Caco-2 (cell line): ENCODE measurements around the gene SHISA3. TPM values are rescaled to one million over a fixed set of nuclear protein-coding genes. Genes with fewer than 3 reads are reported as not detected.

Experiments used
- BruUV-seq: library from RNA; stranded (reverse); fragments of 400-500 nt; replicated peaks from 2 replicates; lab custom pipeline; 2021; lab: Mats Ljungman, UMichigan
- CTCF ChIA-PET: fragments of 300-600 bp; sonication (Branson Sonifier 250); formaldehyde crosslinking; loops from one replicate; lab custom pipeline; 2022; ENCODE audit warnings: antibody characterized with exemption; lab: Charles Lee
- POLR2A ChIA-PET: fragments of 300-600 bp; sonication (Branson Sonifier 250); formaldehyde crosslinking; loops from one replicate; lab custom pipeline; 2022; ENCODE audit warnings: antibody characterized with exemption; lab: Charles Lee
- DNase-seq, 2 experiments: peaks; one replicate each; pipeline versions ENCODE4 v3.0.0 to v3.0.0-alpha.2; 2020 to 2022
- H3K27me3 ChIP-seq: replicated peaks from 2 replicates; pipeline ENCODE4 v1.6.0; 2011; ENCODE audit warnings: low read length; ENCODE audit not compliant: control insufficient read depth, insufficient read depth
- H3K36me3 ChIP-seq: 2 replicates; pipeline ENCODE4 v1.5.1; 2011; ENCODE audit warnings: low read length; ENCODE audit not compliant: control insufficient read depth, insufficient read depth
- H3K4me1 ChIP-seq: fragments of 250-450 bp; sonication (Bioruptor Pico); 2 replicates; pipeline ENCODE4 v1.5.1; 2020; ENCODE audit warnings: mild to moderate bottlenecking
- H3K4me3 ChIP-seq: 2 replicates; pipeline ENCODE4 v1.5.1; 2011; ENCODE audit warnings: low read depth, mild to moderate bottlenecking, control low read depth, low read length
- H3K9me3 ChIP-seq: fragments of 250-450 bp; sonication (Bioruptor Pico); 2 replicates; pipeline ENCODE4 v1.5.1; 2020; ENCODE audit warnings: mild to moderate bottlenecking, moderate library complexity
- H3K27ac Mint-ChIP-seq: one replicate; pipeline ENCODE4 v1.8.0; 2022; ENCODE audit warnings: mixed read lengths; ENCODE audit not compliant: unreplicated experiment
- H3K27me3 Mint-ChIP-seq: one replicate; pipeline ENCODE4 v1.8.0; 2022; ENCODE audit warnings: mixed read lengths; ENCODE audit not compliant: insufficient read depth, unreplicated experiment
- H3K36me3 Mint-ChIP-seq: one replicate; pipeline ENCODE4 v1.8.0; 2022; ENCODE audit warnings: mild to moderate bottlenecking, mixed read lengths; ENCODE audit not compliant: insufficient read depth, unreplicated experiment
- H3K4me1 Mint-ChIP-seq: one replicate; pipeline ENCODE4 v1.8.0; 2022; ENCODE audit warnings: low read depth, mixed read lengths; ENCODE audit not compliant: unreplicated experiment
- H3K4me3 Mint-ChIP-seq: one replicate; pipeline ENCODE4 v1.8.0; 2022; ENCODE audit warnings: mild to moderate bottlenecking, moderate library complexity, mixed read lengths; ENCODE audit not compliant: unreplicated experiment
- H3K9me3 Mint-ChIP-seq: one replicate; pipeline ENCODE4 v1.8.0; 2022; ENCODE audit warnings: mixed read lengths; ENCODE audit not compliant: unreplicated experiment
- intact Hi-C: fragments of 100-400 bp; cut with micrococcal nuclease; formaldehyde crosslinking; loops from one replicate; pipeline ENCODE4 v1.10.0; 2022; ENCODE audit not compliant: unreplicated experiment
- total RNA-seq: library from RNA; stranded (reverse); gene quantifications from 2 replicates; pipeline ENCODE4 v1.2.3, GENCODE V29; 2022
- TF ChIP-seq, protein P1 (sequence below), 2 experiments: fragments of 200-600 bp in 1 of 2; IDR thresholded peaks; 1 replicate in 1 of 2; 2 replicates in 1 of 2; pipeline versions ENCODE4 v1.5.1 to v1.8.0; 2011 to 2022; ENCODE audit warnings: antibody characterized with exemption in 1 of 2, control low read depth in 1 of 2, inconsistent platforms in 1 of 2, low read depth in 1 of 2, low read length in 1 of 2, mild to moderate bottlenecking in 1 of 2, moderate library complexity in 1 of 2; ENCODE audit not compliant: insufficient read depth in 1 of 2, severe bottlenecking in 1 of 2, unreplicated experiment in 1 of 2

SHISA3 gene
- total RNA-seq, 1 experiment from 2014 or later: not detected

GRCh38 chr4:42399393-42399792 is 2.1 kb downstream of the SHISA3 start:
- no peak overlapping the region for H3K27ac Mint-ChIP-seq
- BruUV-seq: no TSS peak
- POLR2A ChIA-PET: no interaction called here
- H3K9me3 Mint-ChIP-seq: no peaks in the 10 kb centered on the region
- H3K4me3 Mint-ChIP-seq: no peak overlapping the region
- no peaks in the 10 kb centered on the region for H3K9me3 ChIP-seq
- peaks cover 36% of the 10 kb centered on the region for H3K27me3 Mint-ChIP-seq
- no peak overlapping the region for H3K4me3 ChIP-seq
- no peaks in the 10 kb centered on the region for H3K4me1 Mint-ChIP-seq
- peaks cover 3% of the 10 kb centered on the region; the same call in 1 of the 2 replicates for H3K27me3 ChIP-seq
- no peaks in the 10 kb centered on the region for H3K36me3 Mint-ChIP-seq
- CTCF ChIA-PET: interaction anchor here (1.0 kb wide), 1 partner anchor 120 kb away, joined by 4 read pairs; no protein-coding TSS in a partner anchor
- H3K4me1 ChIP-seq: no peaks in the 10 kb centered on the region
- TF ChIP-seq, protein P1, sequence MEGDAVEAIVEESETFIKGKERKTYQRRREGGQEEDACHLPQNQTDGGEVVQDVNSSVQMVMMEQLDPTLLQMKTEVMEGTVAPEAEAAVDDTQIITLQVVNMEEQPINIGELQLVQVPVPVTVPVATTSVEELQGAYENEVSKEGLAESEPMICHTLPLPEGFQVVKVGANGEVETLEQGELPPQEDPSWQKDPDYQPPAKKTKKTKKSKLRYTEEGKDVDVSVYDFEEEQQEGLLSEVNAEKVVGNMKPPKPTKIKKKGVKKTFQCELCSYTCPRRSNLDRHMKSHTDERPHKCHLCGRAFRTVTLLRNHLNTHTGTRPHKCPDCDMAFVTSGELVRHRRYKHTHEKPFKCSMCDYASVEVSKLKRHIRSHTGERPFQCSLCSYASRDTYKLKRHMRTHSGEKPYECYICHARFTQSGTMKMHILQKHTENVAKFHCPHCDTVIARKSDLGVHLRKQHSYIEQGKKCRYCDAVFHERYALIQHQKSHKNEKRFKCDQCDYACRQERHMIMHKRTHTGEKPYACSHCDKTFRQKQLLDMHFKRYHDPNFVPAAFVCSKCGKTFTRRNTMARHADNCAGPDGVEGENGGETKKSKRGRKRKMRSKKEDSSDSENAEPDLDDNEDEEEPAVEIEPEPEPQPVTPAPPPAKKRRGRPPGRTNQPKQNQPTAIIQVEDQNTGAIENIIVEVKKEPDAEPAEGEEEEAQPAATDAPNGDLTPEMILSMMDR (IDR thresholded peaks at IDR 0.05; ENCODE audit: insufficient read depth in 1 of 2, low read depth in 1 of 2, low read length in 1 of 2, severe bottlenecking in 1 of 2, unreplicated experiment in 1 of 2): no peak
- intact Hi-C loops: loop anchor here (5.0 kb wide), 1 partner anchor 103 kb away; no protein-coding TSS in a partner anchor
- no peak for DNase-seq
- no peaks in the 10 kb centered on the region for H3K36me3 ChIP-seq

GRCh38 chr4:42401171-42401570 is 3.9 kb downstream of the SHISA3 start:
- no TSS peak for BruUV-seq
- H3K9me3 ChIP-seq: no peaks in the 10 kb centered on the region
- CTCF ChIA-PET: interaction anchor here (1.5 kb wide), 1 partner anchor 119 kb away, joined by 18 read pairs; no protein-coding TSS in a partner anchor
- Mint-ChIP-seq H3K9me3 (no peaks in the 10 kb centered on the region), H3K4me3 (no peak overlapping the region), H3K4me1 (no peaks in the 10 kb centered on the region), H3K27me3 (peaks cover 36% of the 10 kb centered on the region), H3K36me3 (no peaks in the 10 kb centered on the region), H3K27ac (no peak overlapping the region)
- POLR2A ChIA-PET: no interaction called here
- TF ChIP-seq, protein P1 (IDR thresholded peaks at IDR 0.05; ENCODE audit: insufficient read depth in 1 of 2, low read depth in 1 of 2, low read length in 1 of 2, severe bottlenecking in 1 of 2, unreplicated experiment in 1 of 2): peak; percentile 10 to 57
- H3K36me3 ChIP-seq: no peaks in the 10 kb centered on the region
- no peak overlapping the region for H3K4me3 ChIP-seq
- H3K4me1 ChIP-seq: no peaks in the 10 kb centered on the region
- peak in 1 of 2 experiments; percentile 39 for DNase-seq
- peaks cover 3% of the 10 kb centered on the region; the same call in 1 of the 2 replicates for H3K27me3 ChIP-seq
- intact Hi-C loops: loop anchor here (1.0 to 5.0 kb wide), 3 partner anchors 61 to 119 kb away; no protein-coding TSS in a partner anchor

DNA sequence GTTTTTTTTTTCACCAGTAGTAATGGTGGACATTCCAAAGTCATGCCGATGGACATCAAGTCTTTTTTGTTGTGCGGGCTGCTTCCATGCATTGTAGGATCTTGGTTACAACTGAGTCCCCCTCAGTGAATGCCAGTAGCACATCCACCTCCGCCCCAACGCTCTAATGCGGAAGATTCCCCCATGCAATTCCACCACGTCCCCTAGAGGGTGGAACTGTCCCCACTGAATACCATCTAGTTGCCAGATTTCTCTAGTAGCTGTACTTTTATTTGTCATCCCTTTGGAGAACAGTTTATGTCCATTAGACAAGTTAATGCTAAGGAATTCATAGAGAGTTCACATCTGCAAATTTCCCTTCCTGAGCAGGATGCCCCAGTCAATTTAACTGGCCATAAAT is 6.7 kb downstream of the SHISA3 start:
- H3K36me3 ChIP-seq: no peaks in the 10 kb centered on the region
- no peaks in the 10 kb centered on the region for H3K4me1 ChIP-seq
- no peak for DNase-seq
- no peak overlapping the region for H3K4me3 ChIP-seq
- no peaks in the 10 kb centered on the region for H3K9me3 Mint-ChIP-seq
- no peak overlapping the region for H3K27ac Mint-ChIP-seq
- no peaks in the 10 kb centered on the region for H3K4me1 Mint-ChIP-seq
- no peak overlapping the region for H3K4me3 Mint-ChIP-seq
- no peaks in the 10 kb centered on the region for H3K36me3 Mint-ChIP-seq
- TF ChIP-seq, protein P1 (IDR thresholded peaks at IDR 0.05; ENCODE audit: insufficient read depth in 1 of 2, low read depth in 1 of 2, low read length in 1 of 2, severe bottlenecking in 1 of 2, unreplicated experiment in 1 of 2): peak; percentile 13 to 29
- intact Hi-C loops: loop anchor here (5.0 kb wide), 1 partner anchor 58 kb away; no protein-coding TSS in a partner anchor
- CTCF ChIA-PET: no interaction called here
- H3K9me3 ChIP-seq: no peaks in the 10 kb centered on the region
- no TSS peak for BruUV-seq
- POLR2A ChIA-PET: no interaction called here
- peaks cover 25% of the 10 kb centered on the region for H3K27me3 Mint-ChIP-seq
- H3K27me3 ChIP-seq: 0 out of 2 replicates have a peak, but pooled peaks cover 1% of the 10 kb centered on the region
